HL-60 (cell line): ENCODE measurements around the gene GTF2IRD1.

Experiments
- TF ChIP-seq, protein P1 (sequence below): IDR thresholded peaks from one replicate; pipeline ENCODE4 v1.5.1; 2011; ENCODE audit warnings: low read length, control low read depth, inconsistent platforms; ENCODE audit not compliant: insufficient read depth
- TF ChIP-seq, protein P2 (sequence below): IDR thresholded peaks from 2 replicates; pipeline ENCODE4 v1.6.1; 2012; ENCODE audit warnings: low read depth; ENCODE audit not compliant: insufficient replicate concordance

DNA sequence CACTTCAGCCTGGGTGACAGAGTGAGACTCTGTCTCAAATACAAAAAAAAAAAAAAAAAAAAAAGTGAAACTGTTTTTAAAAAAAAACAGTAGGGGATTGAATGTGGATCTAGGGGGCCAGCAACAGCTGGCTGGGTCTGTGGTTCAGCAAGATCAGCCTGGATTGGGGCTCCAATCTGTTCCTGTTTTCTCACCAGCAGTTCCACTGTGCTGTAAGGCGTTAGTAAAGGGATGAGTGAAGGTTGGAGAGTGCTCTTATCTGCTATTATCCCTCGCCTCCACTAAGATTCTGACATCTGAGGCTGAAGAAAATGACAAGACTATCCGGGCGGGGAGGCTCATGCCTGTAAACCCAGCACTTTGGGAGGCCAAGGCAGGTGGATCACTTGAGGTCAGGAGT is 41.6 kb upstream of the GTF2IRD1 start:
- TF ChIP-seq, protein P1, sequence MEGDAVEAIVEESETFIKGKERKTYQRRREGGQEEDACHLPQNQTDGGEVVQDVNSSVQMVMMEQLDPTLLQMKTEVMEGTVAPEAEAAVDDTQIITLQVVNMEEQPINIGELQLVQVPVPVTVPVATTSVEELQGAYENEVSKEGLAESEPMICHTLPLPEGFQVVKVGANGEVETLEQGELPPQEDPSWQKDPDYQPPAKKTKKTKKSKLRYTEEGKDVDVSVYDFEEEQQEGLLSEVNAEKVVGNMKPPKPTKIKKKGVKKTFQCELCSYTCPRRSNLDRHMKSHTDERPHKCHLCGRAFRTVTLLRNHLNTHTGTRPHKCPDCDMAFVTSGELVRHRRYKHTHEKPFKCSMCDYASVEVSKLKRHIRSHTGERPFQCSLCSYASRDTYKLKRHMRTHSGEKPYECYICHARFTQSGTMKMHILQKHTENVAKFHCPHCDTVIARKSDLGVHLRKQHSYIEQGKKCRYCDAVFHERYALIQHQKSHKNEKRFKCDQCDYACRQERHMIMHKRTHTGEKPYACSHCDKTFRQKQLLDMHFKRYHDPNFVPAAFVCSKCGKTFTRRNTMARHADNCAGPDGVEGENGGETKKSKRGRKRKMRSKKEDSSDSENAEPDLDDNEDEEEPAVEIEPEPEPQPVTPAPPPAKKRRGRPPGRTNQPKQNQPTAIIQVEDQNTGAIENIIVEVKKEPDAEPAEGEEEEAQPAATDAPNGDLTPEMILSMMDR = no peak
- TF ChIP-seq, protein P2, sequence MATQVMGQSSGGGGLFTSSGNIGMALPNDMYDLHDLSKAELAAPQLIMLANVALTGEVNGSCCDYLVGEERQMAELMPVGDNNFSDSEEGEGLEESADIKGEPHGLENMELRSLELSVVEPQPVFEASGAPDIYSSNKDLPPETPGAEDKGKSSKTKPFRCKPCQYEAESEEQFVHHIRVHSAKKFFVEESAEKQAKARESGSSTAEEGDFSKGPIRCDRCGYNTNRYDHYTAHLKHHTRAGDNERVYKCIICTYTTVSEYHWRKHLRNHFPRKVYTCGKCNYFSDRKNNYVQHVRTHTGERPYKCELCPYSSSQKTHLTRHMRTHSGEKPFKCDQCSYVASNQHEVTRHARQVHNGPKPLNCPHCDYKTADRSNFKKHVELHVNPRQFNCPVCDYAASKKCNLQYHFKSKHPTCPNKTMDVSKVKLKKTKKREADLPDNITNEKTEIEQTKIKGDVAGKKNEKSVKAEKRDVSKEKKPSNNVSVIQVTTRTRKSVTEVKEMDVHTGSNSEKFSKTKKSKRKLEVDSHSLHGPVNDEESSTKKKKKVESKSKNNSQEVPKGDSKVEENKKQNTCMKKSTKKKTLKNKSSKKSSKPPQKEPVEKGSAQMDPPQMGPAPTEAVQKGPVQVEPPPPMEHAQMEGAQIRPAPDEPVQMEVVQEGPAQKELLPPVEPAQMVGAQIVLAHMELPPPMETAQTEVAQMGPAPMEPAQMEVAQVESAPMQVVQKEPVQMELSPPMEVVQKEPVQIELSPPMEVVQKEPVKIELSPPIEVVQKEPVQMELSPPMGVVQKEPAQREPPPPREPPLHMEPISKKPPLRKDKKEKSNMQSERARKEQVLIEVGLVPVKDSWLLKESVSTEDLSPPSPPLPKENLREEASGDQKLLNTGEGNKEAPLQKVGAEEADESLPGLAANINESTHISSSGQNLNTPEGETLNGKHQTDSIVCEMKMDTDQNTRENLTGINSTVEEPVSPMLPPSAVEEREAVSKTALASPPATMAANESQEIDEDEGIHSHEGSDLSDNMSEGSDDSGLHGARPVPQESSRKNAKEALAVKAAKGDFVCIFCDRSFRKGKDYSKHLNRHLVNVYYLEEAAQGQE = no peak
